Caco-2 (cell line): ENCODE data around the gene ERI3. TPM values are rescaled to one million over a fixed set of nuclear protein-coding genes. Genes with fewer than 3 reads are reported as not detected.
"Not testable (repeated sequence)": the region's sequence is repeated elsewhere in the genome, so short reads cannot be mapped to it uniquely, and the experiment has no call there.

Source experiments
- BruUV-seq: library from RNA; stranded (reverse); fragments of 400-500 nt; replicated peaks from 2 replicates; lab custom pipeline; 2021; lab: Mats Ljungman, UMichigan
- CTCF ChIA-PET: fragments of 300-600 bp; sonication (Branson Sonifier 250); formaldehyde crosslinking; loops from one replicate; lab custom pipeline; 2022; ENCODE audit warnings: antibody characterized with exemption; lab: Charles Lee
- POLR2A ChIA-PET: fragments of 300-600 bp; sonication (Branson Sonifier 250); formaldehyde crosslinking; loops from one replicate; lab custom pipeline; 2022; ENCODE audit warnings: antibody characterized with exemption; lab: Charles Lee
- DNase-seq, 2 experiments: peaks; one replicate each; pipeline versions ENCODE4 v3.0.0 to v3.0.0-alpha.2; 2020 to 2022
- H3K27me3 ChIP-seq: replicated peaks from 2 replicates; pipeline ENCODE4 v1.6.0; 2011; ENCODE audit warnings: low read length; ENCODE audit not compliant: control insufficient read depth, insufficient read depth
- H3K36me3 ChIP-seq: 2 replicates; pipeline ENCODE4 v1.5.1; 2011; ENCODE audit warnings: low read length; ENCODE audit not compliant: control insufficient read depth, insufficient read depth
- H3K4me1 ChIP-seq: fragments of 250-450 bp; sonication (Bioruptor Pico); 2 replicates; pipeline ENCODE4 v1.5.1; 2020; ENCODE audit warnings: mild to moderate bottlenecking
- H3K4me3 ChIP-seq: 2 replicates; pipeline ENCODE4 v1.5.1; 2011; ENCODE audit warnings: low read depth, mild to moderate bottlenecking, control low read depth, low read length
- H3K9me3 ChIP-seq: fragments of 250-450 bp; sonication (Bioruptor Pico); 2 replicates; pipeline ENCODE4 v1.5.1; 2020; ENCODE audit warnings: mild to moderate bottlenecking, moderate library complexity
- H3K27ac Mint-ChIP-seq: one replicate; pipeline ENCODE4 v1.8.0; 2022; ENCODE audit warnings: mixed read lengths; ENCODE audit not compliant: unreplicated experiment
- H3K27me3 Mint-ChIP-seq: one replicate; pipeline ENCODE4 v1.8.0; 2022; ENCODE audit warnings: mixed read lengths; ENCODE audit not compliant: insufficient read depth, unreplicated experiment
- H3K36me3 Mint-ChIP-seq: one replicate; pipeline ENCODE4 v1.8.0; 2022; ENCODE audit warnings: mild to moderate bottlenecking, mixed read lengths; ENCODE audit not compliant: insufficient read depth, unreplicated experiment
- H3K4me1 Mint-ChIP-seq: one replicate; pipeline ENCODE4 v1.8.0; 2022; ENCODE audit warnings: low read depth, mixed read lengths; ENCODE audit not compliant: unreplicated experiment
- H3K4me3 Mint-ChIP-seq: one replicate; pipeline ENCODE4 v1.8.0; 2022; ENCODE audit warnings: mild to moderate bottlenecking, moderate library complexity, mixed read lengths; ENCODE audit not compliant: unreplicated experiment
- H3K9me3 Mint-ChIP-seq: one replicate; pipeline ENCODE4 v1.8.0; 2022; ENCODE audit warnings: mixed read lengths; ENCODE audit not compliant: unreplicated experiment
- CTCF ChIP-seq, 2 experiments: fragments of 200-600 bp in 1 of 2; IDR thresholded peaks; 1 replicate in 1 of 2; 2 replicates in 1 of 2; pipeline versions ENCODE4 v1.5.1 to v1.8.0; 2011 to 2022; ENCODE audit warnings: antibody characterized with exemption in 1 of 2, control low read depth in 1 of 2, inconsistent platforms in 1 of 2, low read depth in 1 of 2, low read length in 1 of 2, mild to moderate bottlenecking in 1 of 2, moderate library complexity in 1 of 2; ENCODE audit not compliant: insufficient read depth in 1 of 2, severe bottlenecking in 1 of 2, unreplicated experiment in 1 of 2
- intact Hi-C: fragments of 100-400 bp; cut with micrococcal nuclease; formaldehyde crosslinking; loops from one replicate; pipeline ENCODE4 v1.10.0; 2022; ENCODE audit not compliant: unreplicated experiment
- total RNA-seq: library from RNA; stranded (reverse); gene quantifications from 2 replicates; pipeline ENCODE4 v1.2.3, GENCODE V29; 2022

ERI3 gene
- total RNA-seq, 1 experiment from 2014 or later, result 38.2 TPM

- CTCF ChIA-PET, result interaction anchor here (0.5 to 1.0 kb wide), 2 partner anchors 82 to 1091 kb away, joined by 3 to 5 read pairs; no protein-coding TSS in a partner anchor
- H3K27ac Mint-ChIP-seq, result peak overlapping the region; percentile 80
- Histone ChIP-seq H3K4me1 (0 out of 2 replicates have a peak, but pooled peaks cover 4% of the 10 kb centered on the region), H3K27me3 (no peaks in the 10 kb centered on the region), H3K4me3 (peak overlapping the region; percentile 73), H3K9me3 (no peaks in the 10 kb centered on the region), H3K36me3 (no peaks in the 10 kb centered on the region)
- POLR2A ChIA-PET, result interaction anchor here (1.0 kb wide), 1 partner anchor 419 kb away, joined by 3 read pairs; no protein-coding TSS in a partner anchor
- H3K36me3 Mint-ChIP-seq, result peaks cover 14% of the 10 kb centered on the region
- TF ChIP-seq CTCF (IDR thresholded peaks at IDR 0.05; ENCODE audit: insufficient read depth in 1 of 2, low read depth in 1 of 2, low read length in 1 of 2, severe bottlenecking in 1 of 2, unreplicated experiment in 1 of 2), result no peak
- no peaks in the 10 kb centered on the region for H3K9me3 Mint-ChIP-seq
- no TSS peak for BruUV-seq
- DNase-seq, result no peak
- H3K4me3 Mint-ChIP-seq, result peak overlapping the region; percentile 93
- intact Hi-C loops, result no loop called here
- peaks cover 2% of the 10 kb centered on the region for H3K27me3 Mint-ChIP-seq
- H3K4me1 Mint-ChIP-seq, result peaks cover 7% of the 10 kb centered on the region
These were observed 142.5 kb downstream of the ERI3 start for GRCh38 chr1:44212355-44213221.

GRCh38 chr1:44210595-44210994 lies 144.5 kb downstream of the ERI3 start:
- Histone ChIP-seq H3K36me3 (no peaks in the 10 kb centered on the region), H3K9me3 (no peaks in the 10 kb centered on the region), H3K27me3 (no peaks in the 10 kb centered on the region), H3K4me3 (no peak overlapping the region), H3K4me1 (0 out of 2 replicates have a peak, but pooled peaks cover 4% of the 10 kb centered on the region)
- H3K4me3 Mint-ChIP-seq, result no peak overlapping the region
- no peaks in the 10 kb centered on the region for H3K9me3 Mint-ChIP-seq
- H3K4me1 Mint-ChIP-seq, result peaks cover 7% of the 10 kb centered on the region
- H3K36me3 Mint-ChIP-seq, result peaks cover 7% of the 10 kb centered on the region
- no peak for DNase-seq
- TF ChIP-seq CTCF (IDR thresholded peaks at IDR 0.05; ENCODE audit: insufficient read depth in 1 of 2, low read depth in 1 of 2, low read length in 1 of 2, severe bottlenecking in 1 of 2, unreplicated experiment in 1 of 2), result no peak
- peaks cover 2% of the 10 kb centered on the region for H3K27me3 Mint-ChIP-seq
- ChIA-PET CTCF (no interaction called here), POLR2A (no interaction called here)
- no TSS peak for BruUV-seq
- no peak overlapping the region for H3K27ac Mint-ChIP-seq
- intact Hi-C loops, result no loop called here

DNA sequence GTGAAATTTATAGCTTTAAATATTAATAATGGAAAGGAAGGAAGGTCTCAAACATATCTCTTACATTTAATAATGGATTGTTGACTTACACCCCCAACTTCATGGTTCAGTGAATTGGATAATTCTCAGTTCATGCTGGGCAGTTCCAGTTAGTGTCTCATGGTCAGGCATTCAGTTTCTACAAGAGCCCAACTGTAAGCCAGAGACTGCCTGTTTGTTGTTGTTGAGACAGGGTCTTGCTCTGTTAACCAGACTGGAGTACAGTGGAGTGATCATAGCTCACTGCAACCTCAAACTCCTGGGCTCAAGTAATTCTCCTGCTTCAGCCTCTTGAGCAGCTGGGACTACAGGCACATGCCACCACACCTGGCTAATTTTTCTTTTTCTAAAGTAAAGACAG lies 146.8 kb downstream of the ERI3 start:
- Histone ChIP-seq H3K9me3 (no peaks in the 10 kb centered on the region), H3K4me3 (no peak overlapping the region), H3K4me1 (0 out of 2 replicates have a peak, but pooled peaks cover 4% of the 10 kb centered on the region), H3K27me3 (no peaks in the 10 kb centered on the region), H3K36me3 (no peaks in the 10 kb centered on the region)
- H3K27me3 Mint-ChIP-seq, result peaks cover 2% of the 10 kb centered on the region
- ChIA-PET POLR2A (no interaction called here), CTCF (interaction anchor here (1.3 kb wide), 1 partner anchor 9 kb away, joined by 5 read pairs; no protein-coding TSS in a partner anchor)
- no peak for DNase-seq
- intact Hi-C loops, result no loop called here
- H3K27ac Mint-ChIP-seq, result no peak overlapping the region
- no peaks in the 10 kb centered on the region for H3K4me1 Mint-ChIP-seq
- no peak overlapping the region for H3K4me3 Mint-ChIP-seq
- H3K9me3 Mint-ChIP-seq, result no peaks in the 10 kb centered on the region
- BruUV-seq, result no TSS peak
- no peaks in the 10 kb centered on the region for H3K36me3 Mint-ChIP-seq
- no peak for TF ChIP-seq CTCF (IDR thresholded peaks at IDR 0.05; ENCODE audit: insufficient read depth in 1 of 2, low read depth in 1 of 2, low read length in 1 of 2, severe bottlenecking in 1 of 2, unreplicated experiment in 1 of 2)

- CTCF ChIA-PET, H3K4me1 Mint-ChIP-seq, H3K27ac Mint-ChIP-seq, H3K4me3 ChIP-seq, BruUV-seq, POLR2A ChIA-PET, H3K36me3 Mint-ChIP-seq, H3K9me3 Mint-ChIP-seq, H3K27me3 ChIP-seq, DNase-seq, H3K4me3 Mint-ChIP-seq, intact Hi-C loops, H3K4me1 ChIP-seq, H3K9me3 ChIP-seq, H3K36me3 ChIP-seq, H3K27me3 Mint-ChIP-seq: not testable (repeated sequence)
These were observed 148.5 kb downstream of the ERI3 start for GRCh38 chr1:44206545-44206944.
